ENCODE data around the gene PABPC1L. TPM values are rescaled to one million over a fixed set of nuclear protein-coding genes. Genes with fewer than 3 reads are reported as not detected.

The PABPC1L gene
- total and polyA plus RNA-seq, 4 donors, result 12.0 to 58.0 (median 21.3) TPM

GRCh38 chr20:44932916-44933315 is 23.1 kb downstream of the PABPC1L start:
- H3K36me3 ChIP-seq (ENCODE audit: control insufficient read depth, insufficient read depth, low read length), result peaks cover 42% of the 10 kb centered on the region
- WGBS (ENCODE audit: insufficient coverage), result 99% methylated on average over 8 of the region's 8 CpGs
- no peak overlapping the region for H3K4me3 ChIP-seq (ENCODE audit: low read depth, low read length)
- no peaks in the 10 kb centered on the region for H3K27me3 ChIP-seq (ENCODE audit: control insufficient read depth, insufficient read depth, low read length)
- no peak for DNase-seq (ENCODE audit: low read depth in 4 of 6, low spot score in 6 of 6)
- no peaks in the 10 kb centered on the region for H3K9me3 ChIP-seq (ENCODE audit: control insufficient read depth, insufficient read depth, low read length)
- no peaks in the 10 kb centered on the region for H3K4me1 ChIP-seq (ENCODE audit: control insufficient read depth, insufficient read depth, low read length)
- no peak overlapping the region for H3K27ac ChIP-seq (ENCODE audit: low read depth, low read length)

DNA sequence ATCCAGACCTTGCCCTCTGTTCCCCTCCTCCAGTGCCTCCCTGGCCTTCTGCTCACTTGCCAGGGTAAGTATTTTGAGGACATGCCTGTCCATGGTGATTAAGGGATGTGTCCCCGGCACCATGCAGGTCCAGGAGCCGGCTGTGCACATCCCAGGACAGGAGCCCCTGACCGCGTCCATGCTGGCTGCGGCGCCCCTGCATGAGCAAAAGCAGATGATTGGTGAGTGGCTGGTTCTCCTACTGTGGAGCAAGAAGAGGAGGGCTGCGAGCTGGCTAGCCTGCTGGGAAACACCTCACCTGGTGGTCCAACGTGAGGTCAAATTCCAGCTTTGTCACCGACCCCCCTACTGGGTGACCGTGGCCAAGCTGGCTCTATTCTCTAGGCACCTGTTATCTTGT is 26.6 kb downstream of the PABPC1L start:
- H3K27me3 ChIP-seq (ENCODE audit: control insufficient read depth, insufficient read depth, low read length), result no peaks in the 10 kb centered on the region
- H3K9me3 ChIP-seq (ENCODE audit: control insufficient read depth, insufficient read depth, low read length), result no peaks in the 10 kb centered on the region
- H3K36me3 ChIP-seq (ENCODE audit: control insufficient read depth, insufficient read depth, low read length), result peaks cover 46% of the 10 kb centered on the region
- no peaks in the 10 kb centered on the region for H3K4me1 ChIP-seq (ENCODE audit: control insufficient read depth, insufficient read depth, low read length)
- no peak overlapping the region for H3K4me3 ChIP-seq (ENCODE audit: low read depth, low read length)
- no peak overlapping the region for H3K27ac ChIP-seq (ENCODE audit: low read depth, low read length)
- no peak for DNase-seq (ENCODE audit: low read depth in 4 of 6, low spot score in 6 of 6)
- WGBS (ENCODE audit: insufficient coverage), result 91% methylated on average over 10 of the region's 10 CpGs

GRCh38 chr20:44938637-44939036 is 28.8 kb downstream of the PABPC1L start:
- no peaks in the 10 kb centered on the region for H3K4me1 ChIP-seq (ENCODE audit: control insufficient read depth, insufficient read depth, low read length)
- no peak for DNase-seq (ENCODE audit: low read depth in 4 of 6, low spot score in 6 of 6)
- H3K36me3 ChIP-seq (ENCODE audit: control insufficient read depth, insufficient read depth, low read length), result peaks cover 52% of the 10 kb centered on the region
- H3K27ac ChIP-seq (ENCODE audit: low read depth, low read length), result no peak overlapping the region
- WGBS (ENCODE audit: insufficient coverage), result 84% methylated on average over 9 of the region's 9 CpGs
- no peaks in the 10 kb centered on the region for H3K9me3 ChIP-seq (ENCODE audit: control insufficient read depth, insufficient read depth, low read length)
- no peaks in the 10 kb centered on the region for H3K27me3 ChIP-seq (ENCODE audit: control insufficient read depth, insufficient read depth, low read length)
- no peak overlapping the region for H3K4me3 ChIP-seq (ENCODE audit: low read depth, low read length)

DNA sequence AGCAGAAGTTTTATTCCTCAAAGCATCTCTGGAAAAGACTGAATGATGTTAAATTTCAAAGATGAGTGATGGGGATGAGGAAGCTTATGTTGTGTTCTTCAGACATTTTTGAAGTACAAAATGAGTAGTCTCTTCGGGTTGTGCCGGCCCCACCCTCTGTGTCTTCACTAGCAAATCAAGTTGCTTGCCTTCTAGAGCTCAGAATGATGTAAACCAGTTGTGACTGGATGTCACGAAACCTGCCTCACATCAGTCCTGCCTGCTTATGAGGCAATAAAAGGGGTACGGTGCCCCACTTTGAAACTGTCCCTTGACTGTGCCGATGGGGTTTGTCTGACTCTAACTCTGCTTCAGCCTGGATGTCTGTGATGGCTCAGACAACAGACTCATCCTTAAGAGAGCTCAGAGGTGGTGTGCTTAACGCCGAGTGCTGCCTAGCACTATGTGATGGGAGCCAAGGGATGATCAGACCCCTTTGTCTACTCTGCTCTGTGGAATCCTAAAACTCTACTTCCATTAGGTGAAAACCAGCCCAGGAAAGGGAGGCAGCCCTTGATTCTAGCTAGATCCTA is 31.3 kb downstream of the PABPC1L start:
- DNase-seq (ENCODE audit: low read depth in 4 of 6, low spot score in 6 of 6), result no peak
- no peaks in the 10 kb centered on the region for H3K4me1 ChIP-seq (ENCODE audit: control insufficient read depth, insufficient read depth, low read length)
- no peaks in the 10 kb centered on the region for H3K27me3 ChIP-seq (ENCODE audit: control insufficient read depth, insufficient read depth, low read length)
- no peak overlapping the region for H3K27ac ChIP-seq (ENCODE audit: low read depth, low read length)
- peaks cover 56% of the 10 kb centered on the region for H3K36me3 ChIP-seq (ENCODE audit: control insufficient read depth, insufficient read depth, low read length)
- H3K4me3 ChIP-seq (ENCODE audit: low read depth, low read length), result no peak overlapping the region
- 91% methylated on average over 5 of the region's 7 CpGs for WGBS (ENCODE audit: insufficient coverage)
- no peaks in the 10 kb centered on the region for H3K9me3 ChIP-seq (ENCODE audit: control insufficient read depth, insufficient read depth, low read length)

GRCh38 chr20:44942264-44942973 is 32.6 kb downstream of the PABPC1L start:
- 91% methylated on average over 3 of the region's 4 CpGs for WGBS (ENCODE audit: insufficient coverage)
- Histone ChIP-seq H3K9me3 (ENCODE audit: control insufficient read depth, insufficient read depth, low read length) (no peaks in the 10 kb centered on the region), H3K4me1 (ENCODE audit: control insufficient read depth, insufficient read depth, low read length) (no peaks in the 10 kb centered on the region), H3K27ac (ENCODE audit: low read depth, low read length) (no peak overlapping the region), H3K36me3 (ENCODE audit: control insufficient read depth, insufficient read depth, low read length) (peaks cover 45% of the 10 kb centered on the region), H3K4me3 (ENCODE audit: low read depth, low read length) (no peak overlapping the region), H3K27me3 (ENCODE audit: control insufficient read depth, insufficient read depth, low read length) (no peaks in the 10 kb centered on the region)
- DNase-seq (ENCODE audit: low read depth in 4 of 6, low spot score in 6 of 6), result no peak

DNA sequence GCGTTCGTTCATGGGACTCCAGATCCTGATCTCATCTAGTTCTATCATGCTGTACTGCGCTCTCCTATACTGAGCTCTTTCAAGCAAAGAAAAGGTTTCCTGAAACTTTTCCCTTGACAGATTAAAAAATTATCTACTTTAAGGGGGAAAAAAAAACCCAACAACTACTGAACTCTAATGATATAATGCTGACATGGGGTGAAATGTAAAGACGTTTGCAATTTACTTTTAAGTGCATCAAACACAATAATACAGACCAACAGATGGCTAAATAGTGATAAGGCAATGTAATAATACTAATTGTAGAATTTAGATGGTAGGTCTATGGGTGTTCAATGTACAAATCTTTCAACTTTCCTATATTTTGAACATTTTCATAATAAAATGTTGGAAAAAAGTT is 34.0 kb downstream of the PABPC1L start:
- Histone ChIP-seq H3K36me3 (ENCODE audit: control insufficient read depth, insufficient read depth, low read length) (peaks cover 39% of the 10 kb centered on the region), H3K27ac (ENCODE audit: low read depth, low read length) (no peak overlapping the region), H3K27me3 (ENCODE audit: control insufficient read depth, insufficient read depth, low read length) (no peaks in the 10 kb centered on the region), H3K4me3 (ENCODE audit: low read depth, low read length) (no peak overlapping the region), H3K9me3 (ENCODE audit: control insufficient read depth, insufficient read depth, low read length) (no peaks in the 10 kb centered on the region), H3K4me1 (ENCODE audit: control insufficient read depth, insufficient read depth, low read length) (no peaks in the 10 kb centered on the region)
- DNase-seq (ENCODE audit: low read depth in 4 of 6, low spot score in 6 of 6), result no peak
- 100% methylated on average over 2 of the region's 4 CpGs for WGBS (ENCODE audit: insufficient coverage)

GRCh38 chr20:44945261-44945660 is 35.4 kb downstream of the PABPC1L start:
- no peak for DNase-seq (ENCODE audit: low read depth in 4 of 6, low spot score in 6 of 6)
- WGBS (ENCODE audit: insufficient coverage), result 96% methylated on average over 6 of the region's 6 CpGs
- Histone ChIP-seq H3K4me1 (ENCODE audit: control insufficient read depth, insufficient read depth, low read length) (no peaks in the 10 kb centered on the region), H3K36me3 (ENCODE audit: control insufficient read depth, insufficient read depth, low read length) (peaks cover 38% of the 10 kb centered on the region), H3K4me3 (ENCODE audit: low read depth, low read length) (no peak overlapping the region), H3K9me3 (ENCODE audit: control insufficient read depth, insufficient read depth, low read length) (no peaks in the 10 kb centered on the region), H3K27ac (ENCODE audit: low read depth, low read length) (no peak overlapping the region), H3K27me3 (ENCODE audit: control insufficient read depth, insufficient read depth, low read length) (no peaks in the 10 kb centered on the region)

GRCh38 chr20:44946271-44946852 is 36.5 kb downstream of the PABPC1L start:
- DNase-seq (ENCODE audit: low read depth in 4 of 6, low spot score in 6 of 6), result no peak
- Histone ChIP-seq H3K36me3 (ENCODE audit: control insufficient read depth, insufficient read depth, low read length) (peaks cover 42% of the 10 kb centered on the region), H3K27me3 (ENCODE audit: control insufficient read depth, insufficient read depth, low read length) (no peaks in the 10 kb centered on the region), H3K4me3 (ENCODE audit: low read depth, low read length) (no peak overlapping the region), H3K4me1 (ENCODE audit: control insufficient read depth, insufficient read depth, low read length) (no peaks in the 10 kb centered on the region), H3K27ac (ENCODE audit: low read depth, low read length) (no peak overlapping the region), H3K9me3 (ENCODE audit: control insufficient read depth, insufficient read depth, low read length) (no peaks in the 10 kb centered on the region)
- no CpG with 5 or more reads among the region's 2 CpGs for WGBS (ENCODE audit: insufficient coverage)

GRCh38 chr20:44948107-44948506 is 38.2 kb downstream of the PABPC1L start:
- 96% methylated on average over 5 of the region's 5 CpGs for WGBS (ENCODE audit: insufficient coverage)
- H3K4me3 ChIP-seq (ENCODE audit: low read depth, low read length), result no peak overlapping the region
- DNase-seq (ENCODE audit: low read depth in 4 of 6, low spot score in 6 of 6), result no peak
- H3K27me3 ChIP-seq (ENCODE audit: control insufficient read depth, insufficient read depth, low read length), result no peaks in the 10 kb centered on the region
- peaks cover 43% of the 10 kb centered on the region for H3K36me3 ChIP-seq (ENCODE audit: control insufficient read depth, insufficient read depth, low read length)
- no peaks in the 10 kb centered on the region for H3K9me3 ChIP-seq (ENCODE audit: control insufficient read depth, insufficient read depth, low read length)
- H3K27ac ChIP-seq (ENCODE audit: low read depth, low read length), result no peak overlapping the region
- H3K4me1 ChIP-seq (ENCODE audit: control insufficient read depth, insufficient read depth, low read length), result no peaks in the 10 kb centered on the region

GRCh38 chr20:44948513-44948912 is 38.7 kb downstream of the PABPC1L start:
- Histone ChIP-seq H3K9me3 (ENCODE audit: control insufficient read depth, insufficient read depth, low read length) (no peaks in the 10 kb centered on the region), H3K27me3 (ENCODE audit: control insufficient read depth, insufficient read depth, low read length) (no peaks in the 10 kb centered on the region), H3K36me3 (ENCODE audit: control insufficient read depth, insufficient read depth, low read length) (peaks cover 40% of the 10 kb centered on the region), H3K4me1 (ENCODE audit: control insufficient read depth, insufficient read depth, low read length) (no peaks in the 10 kb centered on the region), H3K4me3 (ENCODE audit: low read depth, low read length) (no peak overlapping the region), H3K27ac (ENCODE audit: low read depth, low read length) (no peak overlapping the region)
- WGBS (ENCODE audit: insufficient coverage), result 78% methylated on average over 2 of the region's 2 CpGs
- DNase-seq (ENCODE audit: low read depth in 4 of 6, low spot score in 6 of 6), result no peak

Data from spinal cord (tissue), 10 donors.